Fibroblast of the aortic adventitia (primary cell): ENCODE data around the gene KCNJ8. TPM values are rescaled to one million over a fixed set of nuclear protein-coding genes. Genes with fewer than 3 reads are reported as not detected.

ENCODE experiments used
- DNase-seq: peaks from one replicate; pipeline ENCODE4 v3.0.0-alpha.2; 2010; ENCODE audit warnings: low read depth
- H3K4me3 ChIP-seq: 2 replicates; pipeline ENCODE4 v1.5.1; 2011; ENCODE audit warnings: low read depth, mild to moderate bottlenecking, control low read depth, low read length, moderate library complexity
- total RNA-seq: library from RNA; depleted of rRNA; stranded (reverse); fragments of >200 nt; gene quantifications from 2 replicates; pipeline ENCODE4 v1.2.3, GENCODE V29; 2012; ENCODE audit warnings: low replicate concordance
- TF ChIP-seq, protein P1 (sequence below): IDR thresholded peaks from 2 replicates; pipeline ENCODE4 v1.5.1; 2011; ENCODE audit warnings: mild to moderate bottlenecking, low read length, control low read depth, inconsistent platforms; ENCODE audit not compliant: insufficient read depth

The KCNJ8 gene
- total RNA-seq, 1 donor: 5.6 TPM

DNA sequence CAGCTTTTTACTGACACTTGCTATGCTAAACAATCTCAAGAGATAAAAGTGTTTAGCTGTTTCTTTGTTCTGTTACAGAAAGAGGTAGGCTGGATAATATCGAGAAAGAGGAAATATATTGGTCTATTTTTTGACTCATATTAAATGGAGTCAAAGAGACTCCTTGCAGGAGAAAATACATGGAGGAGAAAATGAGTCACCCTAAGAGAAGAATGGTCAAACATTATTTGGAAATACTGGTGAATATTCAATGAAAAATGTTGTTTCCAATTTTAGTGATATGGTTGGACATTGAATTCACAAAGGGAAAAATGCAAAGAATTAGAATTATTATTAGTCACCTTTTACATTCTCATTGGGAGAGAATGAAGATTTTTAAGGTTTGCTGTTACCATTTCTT lies 3.2 kb downstream of the KCNJ8 start:
- peak; percentile 82 for DNase-seq
- TF ChIP-seq, protein P1, sequence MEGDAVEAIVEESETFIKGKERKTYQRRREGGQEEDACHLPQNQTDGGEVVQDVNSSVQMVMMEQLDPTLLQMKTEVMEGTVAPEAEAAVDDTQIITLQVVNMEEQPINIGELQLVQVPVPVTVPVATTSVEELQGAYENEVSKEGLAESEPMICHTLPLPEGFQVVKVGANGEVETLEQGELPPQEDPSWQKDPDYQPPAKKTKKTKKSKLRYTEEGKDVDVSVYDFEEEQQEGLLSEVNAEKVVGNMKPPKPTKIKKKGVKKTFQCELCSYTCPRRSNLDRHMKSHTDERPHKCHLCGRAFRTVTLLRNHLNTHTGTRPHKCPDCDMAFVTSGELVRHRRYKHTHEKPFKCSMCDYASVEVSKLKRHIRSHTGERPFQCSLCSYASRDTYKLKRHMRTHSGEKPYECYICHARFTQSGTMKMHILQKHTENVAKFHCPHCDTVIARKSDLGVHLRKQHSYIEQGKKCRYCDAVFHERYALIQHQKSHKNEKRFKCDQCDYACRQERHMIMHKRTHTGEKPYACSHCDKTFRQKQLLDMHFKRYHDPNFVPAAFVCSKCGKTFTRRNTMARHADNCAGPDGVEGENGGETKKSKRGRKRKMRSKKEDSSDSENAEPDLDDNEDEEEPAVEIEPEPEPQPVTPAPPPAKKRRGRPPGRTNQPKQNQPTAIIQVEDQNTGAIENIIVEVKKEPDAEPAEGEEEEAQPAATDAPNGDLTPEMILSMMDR: no peak
- no peak overlapping the region for H3K4me3 ChIP-seq

DNA sequence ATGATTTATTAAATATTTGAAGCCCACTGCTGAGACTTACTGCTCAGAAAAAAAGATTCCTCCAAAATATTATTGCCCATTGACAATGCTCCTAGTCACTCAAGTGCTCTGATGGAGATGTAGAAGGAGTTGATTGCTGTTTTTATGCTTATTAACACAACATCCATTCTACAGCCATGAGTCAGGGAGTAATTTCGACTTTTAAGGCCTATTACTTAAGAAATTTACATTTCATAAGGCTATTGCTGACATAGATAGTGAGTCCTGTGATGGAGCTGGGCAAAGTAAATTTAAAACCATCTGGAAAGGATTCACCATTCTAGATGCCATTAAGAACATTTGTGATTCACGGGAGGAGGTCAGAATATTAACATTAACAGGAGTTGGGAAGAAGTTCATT lies 5.2 kb downstream of the KCNJ8 start:
- no peak overlapping the region for H3K4me3 ChIP-seq
- no peak for DNase-seq
- TF ChIP-seq, protein P1: no peak

DNA sequence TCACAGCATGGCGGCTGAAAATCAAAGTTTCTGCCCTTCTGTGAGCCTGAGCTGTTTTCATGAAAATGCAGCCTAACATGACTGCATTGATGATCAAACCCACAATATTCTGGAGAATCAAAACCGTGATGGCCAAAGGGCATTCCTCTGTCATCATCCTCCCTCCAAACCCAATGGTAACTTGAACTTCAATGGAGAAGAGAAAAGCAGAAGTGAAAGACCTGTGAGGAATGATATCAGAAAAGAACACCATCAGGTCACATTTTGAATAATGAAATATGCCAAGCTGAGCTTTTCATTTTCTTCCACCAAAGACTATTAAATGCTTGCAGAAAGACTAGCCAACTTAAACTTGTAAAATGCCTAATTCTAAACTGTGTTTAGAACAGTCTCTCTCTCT lies 8.1 kb downstream of the KCNJ8 start:
- TF ChIP-seq, protein P1: no peak
- DNase-seq: no peak
- H3K4me3 ChIP-seq: no peak overlapping the region

DNA sequence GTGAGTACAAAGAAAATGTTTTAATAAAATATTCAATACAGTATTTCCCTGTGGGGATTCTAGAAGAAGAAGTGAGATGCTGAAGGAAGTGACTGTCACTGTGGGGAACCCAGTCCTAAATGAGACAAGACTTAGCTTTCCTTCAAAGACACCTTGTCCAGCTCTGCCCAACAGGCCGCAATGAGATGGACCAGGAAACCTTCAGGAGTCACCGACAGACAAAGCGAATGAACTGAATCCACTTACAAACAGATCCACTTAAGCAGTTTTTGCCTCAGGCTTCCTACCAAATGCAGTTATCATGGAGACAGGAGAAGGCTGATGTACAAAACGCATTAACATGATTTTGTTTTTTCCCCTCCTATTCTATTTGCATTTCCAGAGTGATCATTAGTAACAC lies 9.6 kb downstream of the KCNJ8 start:
- no peak overlapping the region for H3K4me3 ChIP-seq
- no peak for DNase-seq
- TF ChIP-seq, protein P1: no peak

DNA sequence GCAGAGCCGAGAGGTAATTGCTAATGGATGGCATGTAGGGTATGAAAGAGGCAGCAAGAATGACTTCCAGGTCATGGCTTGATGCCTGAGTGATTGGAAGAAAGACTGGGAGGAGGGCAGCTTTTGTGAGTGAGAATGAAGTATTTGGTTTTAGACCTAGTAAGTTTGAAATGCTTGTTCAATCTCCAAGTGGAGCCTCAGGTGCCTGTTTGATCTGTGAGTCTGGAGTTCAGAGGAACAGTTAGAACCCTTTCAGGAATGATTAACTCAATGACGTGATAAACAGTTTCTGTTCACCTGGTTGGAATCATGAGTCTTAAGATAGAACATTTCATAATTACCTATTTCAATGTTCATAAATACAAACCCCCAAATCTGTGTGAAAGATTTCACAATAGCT lies 10.4 kb downstream of the KCNJ8 start:
- TF ChIP-seq, protein P1: no peak
- no peak overlapping the region for H3K4me3 ChIP-seq
- no peak for DNase-seq

DNA sequence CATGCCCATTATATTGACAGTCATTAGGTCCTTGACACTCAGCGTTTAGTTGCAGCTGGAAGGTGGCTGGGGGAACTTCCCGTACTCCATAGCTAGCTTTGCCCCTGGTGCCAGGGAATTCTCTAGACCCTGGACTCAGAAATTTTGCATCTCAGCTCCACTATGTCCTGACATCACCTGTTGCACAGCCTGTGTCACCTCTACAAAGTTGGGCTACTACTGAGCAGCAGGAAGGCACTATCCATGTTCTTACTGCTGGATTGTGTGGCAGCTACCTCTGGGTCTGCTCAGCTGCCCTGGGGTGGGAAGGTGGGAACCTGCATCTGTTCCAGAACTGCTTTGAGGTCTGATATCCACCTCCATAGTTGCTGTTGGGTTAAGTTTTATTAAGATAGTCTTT lies 11.0 kb downstream of the KCNJ8 start:
- TF ChIP-seq, protein P1: no peak
- DNase-seq: no peak
- no peak overlapping the region for H3K4me3 ChIP-seq

DNA sequence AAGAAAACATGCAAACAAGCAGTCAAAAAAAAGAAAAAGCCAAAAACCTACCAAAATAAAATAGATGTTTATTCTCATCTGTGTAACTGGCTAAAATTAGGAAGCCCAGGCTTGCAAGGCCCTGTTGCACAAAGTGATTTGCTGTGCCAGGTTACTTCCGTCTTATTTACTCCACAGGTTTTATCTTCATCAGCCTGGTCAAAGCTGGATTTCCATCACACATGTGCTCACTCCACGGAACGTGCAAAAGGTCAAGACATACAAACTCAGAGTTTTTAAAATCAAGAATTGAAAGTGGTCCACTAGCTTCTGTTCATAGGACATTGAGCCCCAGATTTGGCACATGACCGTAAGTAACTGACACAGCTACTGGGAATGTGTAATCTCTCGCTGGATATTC lies 14.8 kb downstream of the KCNJ8 start:
- H3K4me3 ChIP-seq: no peak overlapping the region
- TF ChIP-seq, protein P1: no peak
- no peak for DNase-seq
